ENCODE results near the gene PDGFC.

Gene PDGFC

GRCh38 chr4:156838761-156839160, 132.8 kb downstream of the PDGFC start:
- H3F3A ChIP-seq (ENCODE audit: insufficient read depth, low read length), result no peaks in the 10 kb centered on the region
- H3K27ac ChIP-seq (ENCODE audit: low read length), result no peak overlapping the region
- H3K4me1 ChIP-seq (ENCODE audit: low read length), result no peaks in the 10 kb centered on the region
- H3K9ac ChIP-seq (ENCODE audit: low read length), result no peak overlapping the region
- no peaks in the 10 kb centered on the region for H3K9me3 ChIP-seq (replicated peaks; ENCODE audit: insufficient read depth, low read length)
- no peak overlapping the region for H3K4me3 ChIP-seq (ENCODE audit: low read length)
- no peak overlapping the region for H3K4me2 ChIP-seq (ENCODE audit: low read depth, low read length)
- H2AFZ ChIP-seq (ENCODE audit: low read length), result no peak overlapping the region
- no peaks in the 10 kb centered on the region for H3K27me3 ChIP-seq (replicated peaks; ENCODE audit: insufficient read depth, low read length)
- no peaks in the 10 kb centered on the region for H3K36me3 ChIP-seq (replicated peaks; ENCODE audit: insufficient read depth, low read length)
- H3K9me2 ChIP-seq (replicated peaks; ENCODE audit: insufficient read depth, low read length), result no peaks in the 10 kb centered on the region
- H3K79me2 ChIP-seq (ENCODE audit: low read length), result no peaks in the 10 kb centered on the region
- TF ChIP-seq EZH2phosphoT487 (IDR thresholded peaks at IDR 0.05; ENCODE audit: low read length) (no peak), EZH2 (optimal IDR thresholded peaks at IDR 0.05; ENCODE audit: low read depth, low read length) (no peak), CTCF (IDR thresholded peaks at IDR 0.05; ENCODE audit: low read length) (no peak)
- no peaks in the 10 kb centered on the region for H4K20me1 ChIP-seq (ENCODE audit: insufficient read depth, low read length)
- DNase-seq, result no peak

GRCh38 chr4:156837625-156838345, 133.8 kb downstream of the PDGFC start:
- no peaks in the 10 kb centered on the region for H3K27me3 ChIP-seq (replicated peaks; ENCODE audit: insufficient read depth, low read length)

GRCh38 chr4:156832886-156833285, 138.7 kb downstream of the PDGFC start:
- Histone ChIP-seq H3F3A (ENCODE audit: insufficient read depth, low read length) (no peaks in the 10 kb centered on the region), H3K79me2 (ENCODE audit: low read length) (no peaks in the 10 kb centered on the region), H3K9ac (ENCODE audit: low read length) (no peak overlapping the region), H3K9me3 (replicated peaks; ENCODE audit: insufficient read depth, low read length) (no peaks in the 10 kb centered on the region), H3K9me2 (replicated peaks; ENCODE audit: insufficient read depth, low read length) (no peaks in the 10 kb centered on the region; the same call in 1 of the 2 replicates), H3K27ac (ENCODE audit: low read length) (no peak overlapping the region), H4K20me1 (ENCODE audit: insufficient read depth, low read length) (no peaks in the 10 kb centered on the region), H3K4me3 (ENCODE audit: low read length) (no peak overlapping the region), H3K4me2 (ENCODE audit: low read depth, low read length) (no peak overlapping the region), H3K36me3 (replicated peaks; ENCODE audit: insufficient read depth, low read length) (no peaks in the 10 kb centered on the region), H3K4me1 (ENCODE audit: low read length) (no peaks in the 10 kb centered on the region), H3K27me3 (replicated peaks; ENCODE audit: insufficient read depth, low read length) (no peaks in the 10 kb centered on the region), H2AFZ (ENCODE audit: low read length) (no peak overlapping the region)
- DNase-seq, result no peak
- no peak for TF ChIP-seq CTCF (IDR thresholded peaks at IDR 0.05; ENCODE audit: low read length)
- no peak for TF ChIP-seq EZH2phosphoT487 (IDR thresholded peaks at IDR 0.05; ENCODE audit: low read length)
- TF ChIP-seq EZH2 (optimal IDR thresholded peaks at IDR 0.05; ENCODE audit: low read depth, low read length), result no peak

More at GRCh38 chr4:156837625-156838345, 133.8 kb downstream of the PDGFC start:
- H2AFZ ChIP-seq (ENCODE audit: low read length), result no peak overlapping the region
- H3K36me3 ChIP-seq (replicated peaks; ENCODE audit: insufficient read depth, low read length), result no peaks in the 10 kb centered on the region
- H4K20me1 ChIP-seq (ENCODE audit: insufficient read depth, low read length), result no peaks in the 10 kb centered on the region
- TF ChIP-seq EZH2 (optimal IDR thresholded peaks at IDR 0.05; ENCODE audit: low read depth, low read length), result no peak
- no peak for TF ChIP-seq EZH2phosphoT487 (IDR thresholded peaks at IDR 0.05; ENCODE audit: low read length)
- TF ChIP-seq CTCF (IDR thresholded peaks at IDR 0.05; ENCODE audit: low read length), result no peak
- H3K27ac ChIP-seq (ENCODE audit: low read length), result no peak overlapping the region
- H3K79me2 ChIP-seq (ENCODE audit: low read length), result no peaks in the 10 kb centered on the region
- H3F3A ChIP-seq (ENCODE audit: insufficient read depth, low read length), result no peaks in the 10 kb centered on the region
- H3K4me1 ChIP-seq (ENCODE audit: low read length), result no peaks in the 10 kb centered on the region
- DNase-seq, result no peak
- H3K9me2 ChIP-seq (replicated peaks; ENCODE audit: insufficient read depth, low read length), result no peaks in the 10 kb centered on the region
- no peak overlapping the region for H3K4me3 ChIP-seq (ENCODE audit: low read length)
- H3K9me3 ChIP-seq (replicated peaks; ENCODE audit: insufficient read depth, low read length), result no peaks in the 10 kb centered on the region
- H3K9ac ChIP-seq (ENCODE audit: low read length), result no peak overlapping the region
- no peak overlapping the region for H3K4me2 ChIP-seq (ENCODE audit: low read depth, low read length)

Data from MM.1S (cell line).